ENCODE data around the gene HJV. TPM values are rescaled to one million over a fixed set of nuclear protein-coding genes. Genes with fewer than 3 reads are reported as not detected.

Gene HJV
- polyA plus RNA-seq, 3 donors, result 0.07 to 0.21 (median 0.16) TPM

DNA sequence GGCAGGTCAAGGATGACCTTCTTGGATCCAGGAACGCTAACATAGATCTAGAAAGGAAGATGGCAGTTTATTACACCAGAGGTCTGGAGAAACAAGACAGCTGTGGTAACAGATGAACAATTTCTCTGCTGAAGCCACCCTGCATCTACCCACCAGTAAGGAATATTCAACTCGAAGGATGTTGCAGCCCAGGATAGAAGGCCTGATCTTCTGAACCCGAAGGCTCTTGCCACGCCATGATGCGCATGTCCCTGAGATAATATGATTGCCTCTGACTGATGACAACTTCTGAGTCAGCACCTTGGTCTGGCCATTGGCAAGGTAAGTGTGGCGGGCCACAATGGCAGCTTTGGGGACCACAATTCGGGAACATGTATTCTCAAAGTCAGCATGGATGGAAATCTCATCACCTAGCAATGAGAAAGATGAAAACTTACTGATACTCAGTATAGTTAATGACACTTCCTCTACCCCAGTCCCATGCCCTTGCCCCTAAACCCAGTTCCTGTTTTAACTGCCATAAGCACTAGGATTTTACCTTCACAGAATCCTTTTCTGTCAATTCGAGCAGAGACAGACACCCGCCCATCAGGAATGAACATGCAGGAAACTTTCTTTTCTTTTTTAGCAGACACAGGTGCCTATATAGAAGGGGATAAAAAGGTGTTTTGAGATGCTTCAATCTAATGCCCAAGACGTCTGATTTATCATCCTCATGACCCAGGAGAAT lies 27.0 kb downstream of the HJV start:
- DNase-seq (ENCODE audit: low read depth in 3 of 3, low spot score in 2 of 3), result no peak

GRCh38 chr1:145993618-145994390 lies 27.7 kb downstream of the HJV start:
- no peak for DNase-seq (ENCODE audit: low read depth in 3 of 3, low spot score in 2 of 3)

DNA sequence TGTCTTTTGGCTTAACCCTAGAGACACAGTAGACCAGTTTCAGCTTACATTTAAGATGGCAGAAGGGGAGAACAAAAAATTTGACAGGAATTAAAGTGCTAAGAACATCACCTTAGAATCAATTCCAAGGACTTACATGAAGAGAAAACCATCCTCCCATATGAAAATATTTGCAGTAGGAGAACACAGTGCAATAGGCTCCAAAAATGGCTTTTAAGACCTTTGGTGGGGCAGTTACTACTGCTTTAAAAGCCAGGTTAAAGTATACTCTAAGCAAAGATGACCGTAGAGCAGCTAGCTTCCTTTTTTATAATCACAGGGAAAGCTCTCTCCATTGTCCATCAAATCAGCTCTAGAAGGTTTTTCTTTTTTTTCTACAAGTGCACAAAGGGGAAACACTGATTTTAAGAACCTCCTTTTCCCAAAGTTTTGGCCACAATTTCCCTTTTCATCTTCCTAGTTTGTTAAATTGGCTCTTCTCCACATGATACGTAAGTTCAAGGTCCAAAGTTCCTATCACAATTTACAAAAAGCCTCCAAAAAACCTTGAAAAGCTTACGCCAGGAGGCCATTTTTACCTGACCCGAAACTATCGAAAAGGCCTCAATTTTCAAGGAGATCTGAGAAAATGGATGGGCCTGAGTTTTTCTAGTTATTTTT lies 28.4 kb downstream of the HJV start:
- no peak for DNase-seq (ENCODE audit: low read depth in 3 of 3, low spot score in 2 of 3)

DNA sequence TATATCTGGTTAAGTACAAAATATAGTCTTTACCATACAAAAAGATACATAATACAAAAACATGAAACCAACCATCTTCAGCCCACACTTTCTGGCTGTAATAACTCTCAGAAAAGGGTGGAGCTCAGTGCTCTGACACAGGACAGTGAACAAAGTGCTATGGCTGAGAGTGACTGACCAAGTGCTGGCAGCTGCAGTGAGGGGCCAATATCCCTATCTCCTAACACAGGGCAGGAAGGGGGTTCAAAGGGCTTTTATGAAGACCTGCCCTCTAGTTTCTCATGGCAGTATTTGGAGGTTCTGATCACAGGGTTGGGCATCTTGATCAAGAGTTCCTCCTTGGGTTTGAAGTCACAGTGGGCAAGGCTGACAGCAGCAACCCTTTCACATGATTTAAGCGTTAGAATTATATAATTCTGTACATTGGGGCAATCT lies 29.0 kb downstream of the HJV start:
- DNase-seq (ENCODE audit: low read depth in 3 of 3, low spot score in 2 of 3), result no peak

GRCh38 chr1:145991735-145992412 lies 29.7 kb downstream of the HJV start:
- no peak for DNase-seq (ENCODE audit: low read depth in 3 of 3, low spot score in 2 of 3)

- no peak for DNase-seq (ENCODE audit: low read depth in 3 of 3, low spot score in 2 of 3)
Observed at GRCh38 chr1:145990249-145990855, 31.2 kb downstream of the HJV start.

- no peak for DNase-seq (ENCODE audit: low read depth in 3 of 3, low spot score in 2 of 3)
Observed at GRCh38 chr1:145988773-145989172, 32.8 kb downstream of the HJV start.

DNA sequence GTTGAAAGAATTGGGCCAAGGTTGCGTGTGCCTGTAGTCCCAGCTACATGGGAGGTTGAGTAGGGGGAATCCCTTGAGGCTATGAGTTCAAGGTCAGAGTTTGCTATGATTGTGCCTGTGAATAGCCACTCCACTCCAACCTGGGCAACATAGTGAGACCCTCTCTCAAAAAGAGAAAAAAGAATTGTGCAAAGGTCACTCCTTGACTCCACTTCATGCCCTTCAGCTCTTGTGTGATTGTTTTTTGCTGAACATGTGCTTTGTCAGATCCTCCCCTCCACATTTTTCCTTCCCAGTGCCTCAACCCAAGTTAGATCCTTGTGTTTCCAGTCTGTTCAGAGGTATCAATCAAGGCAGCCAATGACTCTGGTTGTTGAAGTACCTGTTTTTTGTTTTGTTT lies 33.6 kb downstream of the HJV start:
- DNase-seq (ENCODE audit: low read depth in 3 of 3, low spot score in 2 of 3), result no peak

- DNase-seq (ENCODE audit: low read depth in 3 of 3, low spot score in 2 of 3), result no peak
Observed at GRCh38 chr1:145986551-145986950, 35.0 kb downstream of the HJV start.

DNA sequence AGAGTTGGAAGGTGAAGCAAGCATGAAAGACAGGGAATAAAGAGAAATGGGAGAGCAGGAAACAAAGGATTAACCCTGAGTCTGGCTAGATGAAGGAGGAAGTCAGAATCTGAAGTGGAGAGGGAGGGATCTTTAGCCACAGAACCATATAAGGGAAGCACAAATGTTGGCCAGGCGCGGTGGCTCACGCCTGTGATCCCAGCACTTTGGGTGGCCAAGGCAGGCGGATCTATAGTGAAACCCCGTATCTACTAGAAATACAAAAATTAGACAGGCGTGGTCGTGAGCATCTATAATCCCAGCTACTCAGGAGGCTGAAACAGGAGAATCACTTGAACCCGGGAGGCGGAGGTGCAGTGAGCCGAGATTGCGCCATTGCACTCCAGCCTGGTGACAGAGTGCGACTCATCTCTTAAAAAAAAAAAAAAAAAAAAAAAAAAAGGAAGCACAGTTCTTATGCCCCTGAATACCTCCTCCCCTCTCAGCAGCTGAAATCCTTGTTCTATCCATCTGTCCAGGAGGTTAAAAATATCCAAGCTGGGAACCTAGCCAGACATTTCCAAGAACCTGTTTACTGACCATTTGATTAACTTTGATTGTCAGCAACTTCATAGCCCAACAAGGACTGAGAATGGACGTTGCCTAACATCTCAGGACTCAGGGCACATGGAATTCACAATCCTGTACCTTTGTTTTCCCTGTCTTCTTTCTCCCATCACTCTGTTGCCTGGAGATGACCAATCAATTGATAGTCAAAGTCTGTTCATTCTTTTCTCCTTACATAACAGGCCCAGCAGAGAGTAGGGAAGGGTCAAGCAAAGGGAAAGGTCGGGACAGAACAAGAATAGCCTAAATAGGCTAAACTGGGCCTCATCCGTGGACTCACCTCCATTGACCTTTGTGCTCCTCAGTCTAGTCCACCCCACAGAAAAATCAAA lies 35.8 kb downstream of the HJV start:
- no peak for DNase-seq (ENCODE audit: low read depth in 3 of 3, low spot score in 2 of 3)

DNA sequence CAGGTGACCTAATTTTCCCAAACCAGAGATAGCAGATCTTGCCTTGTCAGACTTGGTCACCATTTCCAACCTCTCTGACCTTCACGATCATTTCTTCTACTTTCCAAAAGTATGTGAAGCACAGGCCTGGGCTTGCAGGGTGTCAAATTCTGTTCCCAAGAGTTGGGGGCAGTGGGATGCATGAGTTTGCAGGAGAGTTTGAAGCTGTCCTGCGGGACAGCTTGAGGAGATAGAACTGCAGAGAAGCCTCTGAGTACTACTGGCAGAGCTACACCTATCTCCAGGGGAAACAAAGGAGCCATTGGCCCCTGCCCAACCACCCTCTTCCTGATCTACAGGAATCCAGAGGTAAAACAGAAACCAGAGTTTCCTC lies 36.4 kb downstream of the HJV start:
- no peak for DNase-seq (ENCODE audit: low read depth in 3 of 3, low spot score in 2 of 3)

- no peak for DNase-seq (ENCODE audit: low read depth in 3 of 3, low spot score in 2 of 3)
Observed at GRCh38 chr1:145983960-145984830, 37.3 kb downstream of the HJV start.

DNA sequence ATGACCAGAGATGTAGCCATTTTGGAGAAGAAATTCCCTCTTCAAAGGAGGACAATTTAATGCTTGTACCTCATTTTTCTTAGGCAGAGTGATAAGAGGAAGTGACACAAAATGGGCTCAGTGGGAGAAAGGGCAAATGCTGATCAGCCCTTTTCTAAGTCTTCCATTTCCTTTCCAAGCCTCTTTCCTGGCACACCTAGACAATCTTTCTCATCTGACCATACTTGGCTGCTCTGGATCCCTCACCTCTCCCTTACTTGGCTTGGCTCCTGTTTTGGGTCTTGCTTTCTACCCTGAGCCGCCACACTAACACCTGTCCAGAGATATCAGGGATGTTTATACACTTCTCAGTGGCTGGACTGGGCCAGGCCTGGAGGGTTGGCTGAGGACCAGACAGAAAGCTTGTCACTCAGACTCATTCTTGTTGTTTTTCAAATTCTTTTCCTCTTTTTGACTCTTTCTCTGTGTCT lies 38.3 kb downstream of the HJV start:
- no peak for DNase-seq (ENCODE audit: low read depth in 3 of 3, low spot score in 2 of 3)

DNA sequence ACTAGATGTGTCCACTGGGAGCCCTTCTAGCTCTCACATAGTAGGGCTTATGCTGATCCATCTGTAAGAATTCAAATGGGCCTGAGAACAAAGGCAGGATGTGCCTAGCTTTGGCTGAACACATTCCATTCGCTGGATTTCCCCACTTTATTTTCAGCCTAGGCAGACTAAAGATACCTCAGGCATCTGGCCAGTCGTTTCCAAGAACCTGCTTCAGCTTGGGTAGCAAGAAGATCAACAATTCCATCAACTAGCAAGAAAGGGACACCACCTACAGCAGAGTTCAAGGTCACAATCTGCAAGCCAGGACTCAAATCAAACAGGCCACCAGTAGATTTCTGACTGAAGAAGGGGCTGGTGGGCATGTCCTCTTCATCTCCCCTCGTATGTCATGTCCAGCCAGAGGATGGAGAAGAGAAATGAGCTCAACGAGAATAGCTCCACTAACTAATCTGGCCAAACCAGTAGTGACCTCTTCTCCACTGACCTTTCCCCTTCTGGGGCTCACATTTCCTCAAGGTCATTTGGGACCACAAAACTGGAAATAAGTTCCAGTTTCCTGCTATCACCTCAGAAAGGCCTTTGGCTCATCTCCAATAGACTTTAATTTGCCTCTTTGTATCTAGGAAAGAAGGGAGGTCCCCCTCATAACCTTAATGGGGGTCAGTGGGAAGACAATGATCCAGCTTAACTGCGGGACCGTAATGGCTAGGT lies 39.4 kb downstream of the HJV start:
- DNase-seq (ENCODE audit: low read depth in 3 of 3, low spot score in 2 of 3), result no peak

DNA sequence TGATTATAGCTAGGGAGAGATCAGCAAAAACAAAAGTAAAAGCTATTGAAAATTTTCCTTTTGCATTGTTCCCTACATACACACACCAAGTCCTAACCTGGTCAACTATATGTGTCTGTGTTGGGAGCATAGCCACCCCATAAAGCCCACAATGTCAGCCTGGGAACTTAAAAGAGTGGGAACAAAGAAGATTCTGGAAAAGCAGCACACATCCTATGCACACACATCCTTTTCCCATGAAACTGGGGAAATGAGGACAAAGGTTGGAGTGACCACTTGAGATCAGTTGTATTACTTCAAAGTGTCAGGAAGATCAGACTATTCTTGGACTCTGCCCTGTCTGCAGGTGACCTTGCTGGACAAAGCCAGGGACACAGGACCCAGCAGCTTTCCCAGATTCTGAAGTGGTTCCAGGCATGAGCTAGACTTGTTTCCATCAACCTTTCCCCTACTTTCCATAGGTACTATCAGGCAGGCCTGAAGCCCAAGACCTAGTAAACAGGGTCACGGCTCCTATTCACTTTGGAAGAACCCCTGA lies 41.0 kb downstream of the HJV start:
- no peak for DNase-seq (ENCODE audit: low read depth in 3 of 3, low spot score in 2 of 3)

GRCh38 chr1:145979746-145980456 lies 41.6 kb downstream of the HJV start:
- no peak for DNase-seq (ENCODE audit: low read depth in 3 of 3, low spot score in 2 of 3)

Measured in right renal cortex interstitium (tissue), 3 donors.